Brain microvascular endothelial cell (primary cell): ENCODE measurements around the gene FGR.
A peak's percentile ranks its signal among the peaks of the same experiment; 100 is the strongest.

Experiments used
- DNase-seq: peaks from one replicate; pipeline ENCODE4 v3.0.0-alpha.2; 2020
- H3K27ac ChIP-seq: fragments of 250-450 bp; sonication (Bioruptor Pico); 2 replicates; pipeline ENCODE4 v1.5.1; 2020; ENCODE audit warnings: mild to moderate bottlenecking, moderate library complexity
- H3K27me3 ChIP-seq: fragments of 250-450 bp; sonication (Bioruptor Pico); replicated peaks from 2 replicates; pipeline ENCODE4 v1.5.1; 2020; ENCODE audit warnings: mild to moderate bottlenecking
- H3K36me3 ChIP-seq: fragments of 250-450 bp; sonication (Bioruptor Pico); replicated peaks from 2 replicates; pipeline ENCODE4 v1.5.1; 2020; ENCODE audit warnings: mild to moderate bottlenecking
- H3K4me3 ChIP-seq: 2 replicates; pipeline ENCODE4 v1.5.1; 2011; ENCODE audit warnings: low read depth, mild to moderate bottlenecking, control low read depth, low read length, moderate library complexity
- in situ Hi-C: cut with HindIII; loops from 2 replicates; pipeline ENCODE4 v1.10.0; 2017; ENCODE audit warnings: low sequenced_read_pairs, low pct_ligation_motif_present
- TF ChIP-seq, protein P1 (sequence below): IDR thresholded peaks from 2 replicates; pipeline ENCODE4 v1.5.1; 2011; ENCODE audit warnings: low read depth, mild to moderate bottlenecking, moderate library complexity, low read length, control low read depth, inconsistent platforms; ENCODE audit errors: missing control alignments

The FGR gene

GRCh38 chr1:27598902-27599528 is 36.0 kb downstream of the FGR start:
- in situ Hi-C loops = no loop called here
- Histone ChIP-seq H3K36me3 (no peaks in the 10 kb centered on the region), H3K27me3 (no peaks in the 10 kb centered on the region), H3K27ac (no peak overlapping the region), H3K4me3 (peak overlapping the region; percentile 15)
- TF ChIP-seq, protein P1, sequence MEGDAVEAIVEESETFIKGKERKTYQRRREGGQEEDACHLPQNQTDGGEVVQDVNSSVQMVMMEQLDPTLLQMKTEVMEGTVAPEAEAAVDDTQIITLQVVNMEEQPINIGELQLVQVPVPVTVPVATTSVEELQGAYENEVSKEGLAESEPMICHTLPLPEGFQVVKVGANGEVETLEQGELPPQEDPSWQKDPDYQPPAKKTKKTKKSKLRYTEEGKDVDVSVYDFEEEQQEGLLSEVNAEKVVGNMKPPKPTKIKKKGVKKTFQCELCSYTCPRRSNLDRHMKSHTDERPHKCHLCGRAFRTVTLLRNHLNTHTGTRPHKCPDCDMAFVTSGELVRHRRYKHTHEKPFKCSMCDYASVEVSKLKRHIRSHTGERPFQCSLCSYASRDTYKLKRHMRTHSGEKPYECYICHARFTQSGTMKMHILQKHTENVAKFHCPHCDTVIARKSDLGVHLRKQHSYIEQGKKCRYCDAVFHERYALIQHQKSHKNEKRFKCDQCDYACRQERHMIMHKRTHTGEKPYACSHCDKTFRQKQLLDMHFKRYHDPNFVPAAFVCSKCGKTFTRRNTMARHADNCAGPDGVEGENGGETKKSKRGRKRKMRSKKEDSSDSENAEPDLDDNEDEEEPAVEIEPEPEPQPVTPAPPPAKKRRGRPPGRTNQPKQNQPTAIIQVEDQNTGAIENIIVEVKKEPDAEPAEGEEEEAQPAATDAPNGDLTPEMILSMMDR = no peak
- peak; percentile 67 for DNase-seq

DNA sequence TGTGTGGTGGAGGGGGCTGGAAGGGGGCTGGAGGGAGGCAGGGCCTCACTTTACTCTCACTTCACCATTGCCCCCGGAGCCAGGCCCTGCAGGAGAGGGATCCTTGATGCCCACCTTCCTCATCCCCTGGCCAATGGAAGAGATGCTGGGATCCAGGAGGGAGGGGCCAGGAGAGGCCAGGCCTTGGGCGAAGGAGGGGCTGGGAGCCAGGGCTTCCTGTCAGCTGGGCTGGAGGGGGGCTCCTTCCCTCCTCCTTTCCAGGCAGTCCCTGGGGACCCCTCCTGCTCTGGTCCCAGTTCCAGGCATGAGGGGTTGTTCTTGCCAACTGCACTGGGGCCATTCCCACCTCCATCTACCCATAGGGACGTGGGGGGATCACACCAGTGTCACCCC is 36.7 kb downstream of the FGR start:
- no peak overlapping the region for H3K4me3 ChIP-seq
- no peaks in the 10 kb centered on the region for H3K36me3 ChIP-seq
- no peaks in the 10 kb centered on the region for H3K27me3 ChIP-seq
- TF ChIP-seq, protein P1 = no peak
- no peak for DNase-seq
- no peak overlapping the region for H3K27ac ChIP-seq
- in situ Hi-C loops = no loop called here

GRCh38 chr1:27597516-27598294 is 37.3 kb downstream of the FGR start:
- H3K27me3 ChIP-seq = no peaks in the 10 kb centered on the region

GRCh38 chr1:27596986-27597385 is 38.0 kb downstream of the FGR start:
- DNase-seq = no peak
- Histone ChIP-seq H3K4me3 (no peak overlapping the region), H3K27me3 (no peaks in the 10 kb centered on the region), H3K27ac (no peak overlapping the region), H3K36me3 (no peaks in the 10 kb centered on the region)
- TF ChIP-seq, protein P1 = no peak
- in situ Hi-C loops = no loop called here

More at GRCh38 chr1:27597516-27598294, 37.3 kb downstream of the FGR start:
- DNase-seq = no peak
- TF ChIP-seq, protein P1 = no peak
- no peaks in the 10 kb centered on the region for H3K36me3 ChIP-seq
- H3K4me3 ChIP-seq = no peak overlapping the region
- in situ Hi-C loops = no loop called here
- H3K27ac ChIP-seq = no peak overlapping the region

GRCh38 chr1:27596261-27596660 is 38.7 kb downstream of the FGR start:
- TF ChIP-seq, protein P1 = no peak
- in situ Hi-C loops = no loop called here
- H3K27ac ChIP-seq = no peak overlapping the region
- H3K27me3 ChIP-seq = no peaks in the 10 kb centered on the region
- no peak overlapping the region for H3K4me3 ChIP-seq
- DNase-seq = no peak
- H3K36me3 ChIP-seq = no peaks in the 10 kb centered on the region
